Measurements from ENCODE around the gene NUP210.

DNA sequence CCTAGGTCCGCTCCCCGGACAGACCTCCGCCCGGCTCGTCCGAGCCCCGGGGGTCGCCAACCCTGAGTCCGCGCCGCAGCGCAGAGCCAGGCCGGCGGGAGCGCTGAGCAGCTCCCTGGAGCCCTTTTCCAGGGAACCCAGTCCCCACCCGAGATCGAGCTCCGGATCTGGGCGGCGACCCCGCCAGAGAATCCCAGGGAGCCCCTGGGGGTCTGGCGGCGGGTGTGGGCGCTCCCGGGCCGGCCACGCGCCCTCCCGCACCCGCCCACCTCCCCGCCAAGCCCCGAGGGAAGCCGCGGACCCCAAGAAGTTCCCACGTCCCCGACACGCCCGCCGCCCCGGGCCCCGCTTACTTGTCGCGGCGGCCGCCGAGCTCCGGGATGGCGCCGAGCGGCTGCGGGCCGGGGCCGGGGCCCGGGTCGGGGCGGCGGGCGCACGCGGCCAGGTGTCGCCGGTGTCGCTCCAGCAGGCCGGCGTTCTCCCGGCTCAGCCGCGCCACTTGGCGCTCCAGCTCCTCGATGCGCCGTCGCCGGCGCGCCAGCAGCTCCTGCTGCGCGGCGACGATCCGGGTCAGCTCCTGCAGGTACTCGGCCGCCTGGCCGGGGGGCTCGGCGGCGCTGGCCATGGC lies 137.7 kb downstream of the NUP210 start:
- TF ChIP-seq, protein P1, sequence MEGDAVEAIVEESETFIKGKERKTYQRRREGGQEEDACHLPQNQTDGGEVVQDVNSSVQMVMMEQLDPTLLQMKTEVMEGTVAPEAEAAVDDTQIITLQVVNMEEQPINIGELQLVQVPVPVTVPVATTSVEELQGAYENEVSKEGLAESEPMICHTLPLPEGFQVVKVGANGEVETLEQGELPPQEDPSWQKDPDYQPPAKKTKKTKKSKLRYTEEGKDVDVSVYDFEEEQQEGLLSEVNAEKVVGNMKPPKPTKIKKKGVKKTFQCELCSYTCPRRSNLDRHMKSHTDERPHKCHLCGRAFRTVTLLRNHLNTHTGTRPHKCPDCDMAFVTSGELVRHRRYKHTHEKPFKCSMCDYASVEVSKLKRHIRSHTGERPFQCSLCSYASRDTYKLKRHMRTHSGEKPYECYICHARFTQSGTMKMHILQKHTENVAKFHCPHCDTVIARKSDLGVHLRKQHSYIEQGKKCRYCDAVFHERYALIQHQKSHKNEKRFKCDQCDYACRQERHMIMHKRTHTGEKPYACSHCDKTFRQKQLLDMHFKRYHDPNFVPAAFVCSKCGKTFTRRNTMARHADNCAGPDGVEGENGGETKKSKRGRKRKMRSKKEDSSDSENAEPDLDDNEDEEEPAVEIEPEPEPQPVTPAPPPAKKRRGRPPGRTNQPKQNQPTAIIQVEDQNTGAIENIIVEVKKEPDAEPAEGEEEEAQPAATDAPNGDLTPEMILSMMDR (IDR thresholded peaks at IDR 0.05; ENCODE audit: extremely low read depth in 1 of 2, insufficient read depth in 1 of 2, low read depth in 1 of 2, low read length in 2 of 2) = no peak
- TF ChIP-seq POLR2A (IDR thresholded peaks at IDR 0.05; ENCODE audit: low read depth, low read length) = no peak
- no peak for TF ChIP-seq GATA2 (IDR thresholded peaks at IDR 0.05; ENCODE audit: insufficient read depth, insufficient read length, low read depth, low read length)
- TF ChIP-seq EZH2 (IDR thresholded peaks at IDR 0.05; ENCODE audit: borderline replicate concordance, low read depth, low read length, severe bottlenecking) = peak; percentile 86
- TF ChIP-seq POLR2AphosphoS5 (IDR thresholded peaks at IDR 0.05; ENCODE audit: insufficient read depth, low read depth, low read length) = no peak
- TF ChIP-seq, protein P2, sequence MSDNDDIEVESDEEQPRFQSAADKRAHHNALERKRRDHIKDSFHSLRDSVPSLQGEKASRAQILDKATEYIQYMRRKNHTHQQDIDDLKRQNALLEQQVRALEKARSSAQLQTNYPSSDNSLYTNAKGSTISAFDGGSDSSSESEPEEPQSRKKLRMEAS (IDR thresholded peaks at IDR 0.05; ENCODE audit: insufficient read depth, insufficient read length) = no peak
- no peak for TF ChIP-seq JUN (IDR thresholded peaks at IDR 0.05; ENCODE audit: borderline replicate concordance, insufficient read depth, insufficient read length, low read depth)
- TF ChIP-seq MYC (IDR thresholded peaks at IDR 0.05; ENCODE audit: low read depth, low read length) = no peak

Measured in endothelial cell of umbilical vein (primary cell).